ENCODE results near the gene ARFGEF2. TPM values are rescaled to one million over a fixed set of nuclear protein-coding genes. Genes with fewer than 3 reads are reported as not detected.

ARFGEF2 gene
- polyA plus RNA-seq, 6 donors from 2014 or later, result 3.9 to 18.4 (median 12.1) TPM

GRCh38 chr20:48889140-48889790 is 32.2 kb upstream of the ARFGEF2 start:
- no peak overlapping the region for H3K4me3 Mint-ChIP-seq
- ATAC-seq (ENCODE audit: low read depth in 2 of 2), result peak; percentile 37 to 38
- peak overlapping the region in 2 of 6 donors; percentile 24 to 72 for H3K27ac Mint-ChIP-seq
- peaks cover 4 to 8% (median 7%) of the 10 kb centered on the region in 7 donors for H3K9me3 Mint-ChIP-seq
- H3K27me3 Mint-ChIP-seq, result no peaks in the 10 kb centered on the region
- peaks cover 17 to 34% (median 21%) of the 10 kb centered on the region in 3 donors for H3K4me1 Mint-ChIP-seq
- DNase-seq, result no peak
- H3K36me3 Mint-ChIP-seq, result no peaks in the 10 kb centered on the region

- DNase-seq (no peak), ATAC-seq (ENCODE audit: low read depth in 2 of 2) (peak; percentile 51 to 53)
- Mint-ChIP-seq H3K27ac (peak overlapping the region in 4 of 6 donors; percentile 48 to 87 (median 80)), H3K4me1 (peaks cover 17 to 34% (median 21%) of the 10 kb centered on the region in 3 donors), H3K9me3 (peaks cover 4 to 8% (median 7%) of the 10 kb centered on the region in 7 donors), H3K36me3 (no peaks in the 10 kb centered on the region), H3K27me3 (no peaks in the 10 kb centered on the region), H3K4me3 (peak overlapping the region in 1 of 8 donors; percentile 29)
These were observed 30.1 kb upstream of the ARFGEF2 start for GRCh38 chr20:48891235-48892048.

GRCh38 chr20:48892049-48892470 is 29.5 kb upstream of the ARFGEF2 start:
- H3K4me1 Mint-ChIP-seq, result peaks cover 22 to 34% (median 24%) of the 10 kb centered on the region in 3 donors
- H3K36me3 Mint-ChIP-seq, result no peaks in the 10 kb centered on the region
- H3K27me3 Mint-ChIP-seq, result no peaks in the 10 kb centered on the region
- H3K27ac Mint-ChIP-seq, result peak overlapping the region in 2 of 6 donors; percentile 43 to 76
- peaks cover 4 to 8% (median 7%) of the 10 kb centered on the region in 7 donors for H3K9me3 Mint-ChIP-seq
- H3K4me3 Mint-ChIP-seq, result peak overlapping the region in 1 of 8 donors; percentile 71
- DNase-seq (no peak), ATAC-seq (ENCODE audit: low read depth in 2 of 2) (no peak)

- DNase-seq, result no peak
- peaks cover 4 to 8% (median 7%) of the 10 kb centered on the region in 7 donors for H3K9me3 Mint-ChIP-seq
- no peak overlapping the region for H3K4me3 Mint-ChIP-seq
- H3K27ac Mint-ChIP-seq, result peak overlapping the region in 3 of 6 donors; percentile 10 to 66 (median 60)
- peaks cover 30 to 41% (median 32%) of the 10 kb centered on the region in 3 donors for H3K4me1 Mint-ChIP-seq
- H3K36me3 Mint-ChIP-seq, result no peaks in the 10 kb centered on the region
- H3K27me3 Mint-ChIP-seq, result no peaks in the 10 kb centered on the region
- ATAC-seq (ENCODE audit: low read depth in 2 of 2), result no peak
These were observed 28.6 kb upstream of the ARFGEF2 start for GRCh38 chr20:48892891-48893290.

GRCh38 chr20:48893374-48893773 is 28.1 kb upstream of the ARFGEF2 start:
- Mint-ChIP-seq H3K4me3 (no peak overlapping the region), H3K9me3 (peaks cover 4 to 8% (median 7%) of the 10 kb centered on the region in 7 donors), H3K27me3 (no peaks in the 10 kb centered on the region), H3K36me3 (no peaks in the 10 kb centered on the region), H3K4me1 (peaks cover 35 to 46% (median 37%) of the 10 kb centered on the region in 3 donors), H3K27ac (peak overlapping the region in 1 of 6 donors; percentile 63)
- no peak for DNase-seq
- no peak for ATAC-seq (ENCODE audit: low read depth in 2 of 2)

- ATAC-seq (ENCODE audit: low read depth in 2 of 2), result peak; percentile 58 to 71
- H3K27me3 Mint-ChIP-seq, result peaks cover 0 to 6% (median 0%) of the 10 kb centered on the region in 3 donors
- peaks cover 23 to 31% (median 24%) of the 10 kb centered on the region in 3 donors for H3K4me1 Mint-ChIP-seq
- no peaks in the 10 kb centered on the region for H3K36me3 Mint-ChIP-seq
- H3K27ac Mint-ChIP-seq, result peak overlapping the region in 1 of 6 donors; percentile 34
- DNase-seq, result no peak
- H3K4me3 Mint-ChIP-seq, result peak overlapping the region in 4 of 8 donors; percentile 30 to 68 (median 46)
- H3K9me3 Mint-ChIP-seq, result peaks cover 0 to 3% (median 0%) of the 10 kb centered on the region in 7 donors
These were observed 24.1 kb upstream of the ARFGEF2 start for GRCh38 chr20:48897305-48898010.

GRCh38 chr20:48898210-48898609 is 23.3 kb upstream of the ARFGEF2 start:
- Mint-ChIP-seq H3K27ac (peak overlapping the region in 1 of 6 donors; percentile 40), H3K36me3 (no peaks in the 10 kb centered on the region), H3K4me3 (peak overlapping the region in 3 of 8 donors; percentile 34 to 68 (median 66)), H3K9me3 (peaks cover 0 to 3% (median 0%) of the 10 kb centered on the region in 7 donors), H3K4me1 (peaks cover 19 to 31% (median 23%) of the 10 kb centered on the region in 3 donors), H3K27me3 (peaks cover 0 to 6% (median 0%) of the 10 kb centered on the region in 3 donors)
- DNase-seq (no peak), ATAC-seq (ENCODE audit: low read depth in 2 of 2) (no peak)

- peaks cover 0 to 6% (median 0%) of the 10 kb centered on the region in 3 donors for H3K27me3 Mint-ChIP-seq
- no peaks in the 10 kb centered on the region for H3K36me3 Mint-ChIP-seq
- H3K4me3 Mint-ChIP-seq, result peak overlapping the region in 2 of 8 donors; percentile 13 to 40
- ATAC-seq (ENCODE audit: low read depth in 2 of 2) (no peak), DNase-seq (no peak)
- H3K9me3 Mint-ChIP-seq, result no peaks in the 10 kb centered on the region
- H3K27ac Mint-ChIP-seq, result peak overlapping the region in 3 of 6 donors; percentile 16 to 89 (median 43)
- H3K4me1 Mint-ChIP-seq, result peaks cover 19 to 31% (median 23%) of the 10 kb centered on the region in 3 donors
These were observed 22.5 kb upstream of the ARFGEF2 start for GRCh38 chr20:48898896-48899530.

GRCh38 chr20:48899881-48900280 is 21.6 kb upstream of the ARFGEF2 start:
- Mint-ChIP-seq H3K27ac (no peak overlapping the region), H3K4me3 (peak overlapping the region in 1 of 8 donors; percentile 5), H3K4me1 (peaks cover 25 to 39% (median 30%) of the 10 kb centered on the region in 3 donors), H3K27me3 (peaks cover 0 to 6% (median 0%) of the 10 kb centered on the region in 3 donors), H3K9me3 (no peaks in the 10 kb centered on the region), H3K36me3 (no peaks in the 10 kb centered on the region)
- ATAC-seq (ENCODE audit: low read depth in 2 of 2) (no peak), DNase-seq (no peak)

GRCh38 chr20:48901326-48901725 is 20.2 kb upstream of the ARFGEF2 start:
- Mint-ChIP-seq H3K27ac (peak overlapping the region in 1 of 6 donors; percentile 10), H3K4me3 (no peak overlapping the region), H3K9me3 (no peaks in the 10 kb centered on the region), H3K36me3 (no peaks in the 10 kb centered on the region), H3K4me1 (peaks cover 29 to 43% (median 32%) of the 10 kb centered on the region in 3 donors), H3K27me3 (peaks cover 0 to 6% (median 0%) of the 10 kb centered on the region in 3 donors)
- no peak for DNase-seq
- ATAC-seq (ENCODE audit: low read depth in 2 of 2), result no peak

GRCh38 chr20:48903705-48904104 is 17.8 kb upstream of the ARFGEF2 start:
- peaks cover 12 to 25% (median 17%) of the 10 kb centered on the region in 3 donors for H3K4me1 Mint-ChIP-seq
- peaks cover 0 to 6% (median 0%) of the 10 kb centered on the region in 3 donors for H3K27me3 Mint-ChIP-seq
- H3K27ac Mint-ChIP-seq, result no peak overlapping the region
- ATAC-seq (ENCODE audit: low read depth in 2 of 2) (no peak), DNase-seq (no peak)
- H3K4me3 Mint-ChIP-seq, result no peak overlapping the region
- H3K36me3 Mint-ChIP-seq, result peaks cover 0 to under 1% of the 10 kb centered on the region in 2 donors
- H3K9me3 Mint-ChIP-seq, result peaks cover 0 to under 1% (median under 1%) of the 10 kb centered on the region in 7 donors

- peak overlapping the region in 1 of 6 donors; percentile 79 for H3K27ac Mint-ChIP-seq
- peaks cover 0 to 11% (median 4%) of the 10 kb centered on the region in 7 donors for H3K9me3 Mint-ChIP-seq
- DNase-seq, result peak; percentile 60
- H3K4me1 Mint-ChIP-seq, result peaks cover 8 to 18% (median 10%) of the 10 kb centered on the region in 3 donors
- H3K4me3 Mint-ChIP-seq, result peak overlapping the region in 3 of 8 donors; percentile 6 to 76 (median 18)
- peak; percentile 38 to 64 for ATAC-seq (ENCODE audit: low read depth in 2 of 2)
- H3K27me3 Mint-ChIP-seq, result no peaks in the 10 kb centered on the region
- peaks cover 0 to 4% of the 10 kb centered on the region in 2 donors for H3K36me3 Mint-ChIP-seq
These were observed 16.8 kb upstream of the ARFGEF2 start for GRCh38 chr20:48904566-48905296.

Data from naive B cell (primary cell).